GM18520 (cell line): ENCODE data around the gene FGFRL1.
"Not testable (repeated sequence)": the region's sequence is repeated elsewhere in the genome, so short reads cannot be mapped to it uniquely, and the experiment has no call there.

Experiments used
- ATAC-seq: cut with Tn5 transposase; IDR thresholded peaks from one replicate; pipeline ENCODE4 v1.9.1; 2021; ENCODE audit not compliant: unreplicated experiment

FGFRL1 gene

DNA sequence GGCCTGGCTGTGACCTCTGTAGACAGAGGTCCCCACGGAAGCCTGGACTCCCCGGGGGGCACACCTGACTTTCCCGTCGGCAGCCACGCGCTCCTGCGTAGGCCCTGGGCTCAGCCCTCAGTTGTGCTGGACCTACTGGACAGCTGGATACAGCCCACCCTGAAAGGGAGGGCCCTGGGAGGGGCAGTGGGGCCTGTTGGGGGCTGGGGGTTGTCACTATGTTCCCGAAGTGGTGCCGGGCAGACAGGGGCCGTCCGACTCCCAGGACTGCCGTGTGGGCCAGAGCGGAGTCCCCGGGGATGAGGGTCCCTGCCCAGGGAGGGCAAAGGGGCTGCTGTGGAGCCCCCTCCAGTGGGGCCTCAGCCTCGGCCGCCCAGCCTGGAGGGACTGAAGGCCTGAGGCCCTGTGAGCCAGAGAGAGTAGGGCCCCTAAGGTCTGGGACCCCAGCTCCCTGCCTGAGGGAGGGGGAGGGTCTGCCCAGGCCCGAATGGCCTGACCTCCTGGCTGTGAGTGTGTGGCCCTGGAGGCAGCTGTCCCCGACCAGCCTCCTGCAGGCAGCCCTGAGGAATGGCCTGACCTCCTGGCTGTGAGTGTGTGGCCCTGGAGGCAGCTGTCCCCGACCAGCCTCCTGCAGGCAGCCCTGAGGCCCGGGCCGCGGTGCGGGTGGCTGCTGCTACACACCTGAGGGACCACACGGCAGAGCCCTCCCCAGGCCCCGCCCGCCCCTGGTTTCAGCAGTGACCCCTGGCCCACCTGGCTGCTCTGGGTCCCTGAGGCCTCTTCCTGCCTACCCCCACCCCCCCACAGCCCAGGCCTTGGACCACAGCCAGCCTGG is 25.8 kb downstream of the FGFRL1 start:
- ATAC-seq = no peak

DNA sequence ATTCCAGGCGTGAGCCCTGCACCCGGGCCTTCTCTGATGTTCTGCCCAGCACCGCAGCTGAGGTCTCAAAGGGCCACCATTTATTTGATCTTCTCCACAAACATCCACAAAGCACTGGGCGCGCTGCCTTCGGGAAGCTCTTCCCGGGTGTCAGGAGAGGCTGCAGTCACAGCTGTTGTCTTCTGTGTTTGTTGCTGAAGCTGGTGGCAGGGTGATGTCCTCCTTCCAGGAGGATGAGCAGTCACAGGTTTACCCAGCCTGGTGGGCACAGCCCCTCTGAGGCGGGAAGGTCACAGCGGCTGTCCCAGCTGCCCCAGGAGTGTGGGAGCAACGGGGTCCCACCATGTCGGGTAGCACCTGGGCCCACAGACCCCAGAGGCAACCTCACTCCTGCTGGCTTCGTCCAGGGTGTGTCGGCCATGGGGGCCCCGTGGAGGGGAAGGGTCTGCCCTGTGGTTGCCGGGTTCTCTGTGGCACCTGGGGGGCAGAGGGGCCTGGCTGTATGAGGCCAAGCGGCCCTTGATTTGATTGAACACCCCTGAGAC is 27.6 kb downstream of the FGFRL1 start:
- ATAC-seq = no peak

GRCh38 chr4:1039493-1040343 is 28.3 kb downstream of the FGFRL1 start:
- ATAC-seq = no peak

DNA sequence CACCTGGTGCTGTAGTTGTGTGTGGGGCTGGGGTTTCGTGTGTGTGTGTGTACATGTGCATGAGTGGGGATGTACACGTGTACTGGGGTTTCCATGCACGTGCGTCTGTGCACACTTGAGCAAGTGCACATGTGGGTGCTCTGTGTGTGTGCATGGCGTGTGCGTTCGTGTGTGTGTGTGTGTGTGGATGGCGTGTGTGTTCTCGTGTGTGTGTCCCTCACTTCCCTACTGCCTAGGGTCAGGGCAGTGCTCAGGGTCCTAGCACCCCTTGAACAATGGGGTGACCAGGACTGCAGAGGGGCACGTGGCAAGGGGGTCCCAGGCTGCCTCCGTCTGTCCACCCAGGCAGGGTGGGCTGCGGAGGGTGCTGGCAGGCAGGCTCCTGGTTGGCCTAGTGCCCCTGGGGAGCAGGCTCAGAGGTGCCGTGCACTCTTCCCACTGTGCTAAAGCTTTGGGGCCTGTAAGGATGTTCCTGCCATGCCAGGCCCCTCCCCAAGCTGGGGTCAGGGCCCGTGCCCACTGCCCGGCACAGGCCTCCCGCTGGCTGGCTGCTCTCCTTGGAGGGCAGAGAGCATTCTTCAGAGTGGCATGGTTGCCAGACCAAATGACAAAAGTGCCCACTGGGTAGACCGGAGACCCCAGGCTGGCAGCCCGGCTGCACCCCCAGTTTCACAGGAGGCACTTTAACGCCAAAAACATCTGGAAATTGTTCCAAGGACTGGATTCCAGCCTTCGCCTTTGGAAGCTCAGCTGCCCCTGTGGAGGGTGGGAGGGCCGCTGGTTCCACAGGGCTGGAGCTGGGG is 29.1 kb downstream of the FGFRL1 start:
- no peak for ATAC-seq

- no peak for ATAC-seq
These were observed 29.9 kb downstream of the FGFRL1 start for GRCh38 chr4:1041147-1041935.

DNA sequence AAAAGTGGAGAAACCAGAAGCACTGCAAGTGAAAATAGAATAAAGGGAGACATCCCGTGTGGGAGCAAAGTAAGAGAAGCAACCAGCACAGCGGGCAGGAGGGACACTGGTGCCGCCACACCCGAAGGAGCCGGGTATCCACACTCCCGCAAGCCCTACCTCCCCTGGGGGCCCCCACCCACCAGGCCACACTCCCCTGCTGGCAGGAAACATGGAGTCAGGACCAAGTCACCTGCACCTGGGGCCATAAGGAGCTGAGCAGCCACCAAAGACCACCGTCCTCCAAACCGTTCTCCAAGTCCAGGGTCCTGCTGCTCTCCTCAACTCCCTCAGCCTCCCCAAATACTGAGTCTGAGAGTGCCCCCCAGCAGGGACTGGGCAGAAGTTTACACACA is 30.5 kb downstream of the FGFRL1 start:
- ATAC-seq = no peak

GRCh38 chr4:1042352-1043055 is 31.1 kb downstream of the FGFRL1 start:
- no peak for ATAC-seq

DNA sequence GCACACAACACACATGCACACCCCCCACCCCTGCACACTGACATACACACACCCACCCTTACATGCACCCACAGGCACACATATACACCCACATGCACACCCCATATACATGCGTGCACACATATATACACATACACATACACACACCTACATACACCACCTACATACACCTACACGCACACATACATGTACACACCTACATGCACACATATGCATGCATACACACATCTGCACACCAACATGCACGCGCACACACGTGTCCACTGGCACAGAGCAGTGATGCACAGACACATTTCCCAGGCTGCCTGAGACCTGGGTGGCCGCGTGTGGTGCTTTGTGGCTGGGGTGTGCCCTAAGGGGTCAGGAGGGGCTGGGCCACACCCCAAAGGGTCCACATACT is 31.7 kb downstream of the FGFRL1 start:
- no peak for ATAC-seq

GRCh38 chr4:1043651-1044468 is 32.4 kb downstream of the FGFRL1 start:
- no peak for ATAC-seq

- no peak for ATAC-seq
These were observed 33.2 kb downstream of the FGFRL1 start for GRCh38 chr4:1044469-1045192.

DNA sequence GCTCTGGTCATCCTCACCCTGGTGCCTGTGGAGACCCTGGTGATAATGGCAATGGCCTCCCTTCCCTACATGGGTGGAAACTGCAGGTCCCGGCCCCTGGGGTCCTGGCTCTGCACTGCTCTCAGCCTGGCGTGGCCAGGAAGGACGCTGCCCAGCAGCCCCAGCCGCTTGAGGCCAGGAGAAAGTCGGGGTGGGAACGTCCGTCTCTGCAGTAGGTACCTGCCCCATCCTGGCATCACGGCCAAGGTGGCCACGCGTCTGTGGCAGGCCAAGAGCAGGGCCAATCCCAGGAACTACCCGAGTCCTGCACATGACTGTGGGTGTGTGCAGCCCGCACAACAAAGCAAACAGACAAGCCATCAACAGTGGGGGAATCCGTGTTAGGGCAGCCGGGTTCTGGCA is 33.8 kb downstream of the FGFRL1 start:
- no peak for ATAC-seq

GRCh38 chr4:1045595-1046201 is 34.3 kb downstream of the FGFRL1 start:
- no peak for ATAC-seq

- ATAC-seq = not testable (repeated sequence)
These were observed 35.2 kb downstream of the FGFRL1 start for GRCh38 chr4:1046581-1047011.

- ATAC-seq = no peak
These were observed 35.9 kb downstream of the FGFRL1 start for GRCh38 chr4:1047106-1047975.

- ATAC-seq = no peak
These were observed 36.7 kb downstream of the FGFRL1 start for GRCh38 chr4:1047976-1048772.
